Spinal cord (tissue), 10 donors: ENCODE measurements around the gene IGFL1. TPM values are rescaled to one million over a fixed set of nuclear protein-coding genes. Genes with fewer than 3 reads are reported as not detected.
"Not testable (repeated sequence)": the region's sequence is repeated elsewhere in the genome, so short reads cannot be mapped to it uniquely, and the experiment has no call there.

ENCODE experiments used
- DNase-seq, 6 donors: peaks; one replicate each; pipeline versions ENCODE4 v3.0.0 to v3.0.0-alpha.2; 2013 to 2015; ENCODE audit warnings: low spot score in 6 of 6, low read depth in 4 of 6
- H3K27ac ChIP-seq: one replicate; pipeline ENCODE4 v1.5.1; 2013; ENCODE audit warnings: low read depth, low read length, control low read depth
- H3K27me3 ChIP-seq: one replicate; pipeline ENCODE4 v1.6.1; 2013; ENCODE audit warnings: low read length; ENCODE audit not compliant: control insufficient read depth, insufficient read depth
- H3K36me3 ChIP-seq: one replicate; pipeline ENCODE4 v1.6.1; 2013; ENCODE audit warnings: low read length; ENCODE audit not compliant: control insufficient read depth, insufficient read depth
- H3K4me1 ChIP-seq: one replicate; pipeline ENCODE4 v1.6.1; 2013; ENCODE audit warnings: low read length; ENCODE audit not compliant: control insufficient read depth, insufficient read depth
- H3K4me3 ChIP-seq: one replicate; pipeline ENCODE4 v1.5.1; 2013; ENCODE audit warnings: low read depth, low read length, control low read depth
- H3K9me3 ChIP-seq: one replicate; pipeline ENCODE4 v1.6.1; 2013; ENCODE audit warnings: low read length; ENCODE audit not compliant: control insufficient read depth, insufficient read depth
- WGBS: methylation state at CpG from one replicate; pipeline ENCODE4 v1.1.5; 2013; ENCODE audit warnings: missing lambda C conversion rate; ENCODE audit not compliant: insufficient coverage; 5-methylcytosine and 5-hydroxymethylcytosine counted together
- polyA plus RNA-seq, 2 donors: library from polyadenylated mRNA; unstranded; fragments of 120-200 nt; gene quantifications; one replicate each; pipeline ENCODE4 v1.2.1, GENCODE V29; 2013; ENCODE audit not compliant: insufficient read length in 2 of 2
- total RNA-seq, 2 donors: library from RNA; depleted of rRNA in 1 of 2; stranded (reverse); fragments of 120-200 nt in 1 of 2; fragments of >200 nt in 1 of 2; gene quantifications; one replicate each; pipeline versions ENCODE4 v1.2.3 to v1.2.4, GENCODE V29; 2013 to 2014
- donor health status: healthy.

IGFL1 gene
- total and polyA plus RNA-seq, 4 donors = not detected

GRCh38 chr19:46201454-46202310, 27.9 kb upstream of the IGFL1 start:
- Histone ChIP-seq H3K9me3 (no peaks in the 10 kb centered on the region), H3K4me1 (no peaks in the 10 kb centered on the region), H3K27me3 (no peaks in the 10 kb centered on the region), H3K27ac (no peak overlapping the region), H3K36me3 (peaks cover 5% of the 10 kb centered on the region), H3K4me3 (no peak overlapping the region)
- DNase-seq = peak in 1 of 6 donors; percentile 32
- WGBS = 60% methylated on average over 16 of the region's 16 CpGs

GRCh38 chr19:46202426-46202825, 27.1 kb upstream of the IGFL1 start:
- H3K36me3 ChIP-seq = peaks cover 2% of the 10 kb centered on the region
- H3K4me3 ChIP-seq = no peak overlapping the region
- 70% methylated on average over 3 of the region's 4 CpGs for WGBS
- H3K4me1 ChIP-seq = no peaks in the 10 kb centered on the region
- no peaks in the 10 kb centered on the region for H3K27me3 ChIP-seq
- H3K27ac ChIP-seq = no peak overlapping the region
- no peak for DNase-seq
- no peaks in the 10 kb centered on the region for H3K9me3 ChIP-seq

GRCh38 chr19:46202872-46203860, 26.4 kb upstream of the IGFL1 start:
- no peak overlapping the region for H3K4me3 ChIP-seq
- no peaks in the 10 kb centered on the region for H3K4me1 ChIP-seq
- H3K36me3 ChIP-seq = peaks cover 2% of the 10 kb centered on the region
- H3K27ac ChIP-seq = no peak overlapping the region
- no peaks in the 10 kb centered on the region for H3K27me3 ChIP-seq
- H3K9me3 ChIP-seq = no peaks in the 10 kb centered on the region
- no peak for DNase-seq
- 81% methylated on average over 6 of the region's 8 CpGs for WGBS

- WGBS = 82% methylated on average over 5 of the region's 5 CpGs
- Histone ChIP-seq H3K36me3 (peaks cover 2% of the 10 kb centered on the region), H3K27me3 (no peaks in the 10 kb centered on the region), H3K4me1 (no peaks in the 10 kb centered on the region), H3K4me3 (no peak overlapping the region), H3K9me3 (no peaks in the 10 kb centered on the region), H3K27ac (no peak overlapping the region)
- DNase-seq = no peak
These were observed 25.5 kb upstream of the IGFL1 start for GRCh38 chr19:46204008-46204407.

- no peaks in the 10 kb centered on the region for H3K4me1 ChIP-seq
- no peaks in the 10 kb centered on the region for H3K9me3 ChIP-seq
- no peak overlapping the region for H3K27ac ChIP-seq
- 80% methylated on average over 4 of the region's 6 CpGs for WGBS
- H3K4me3 ChIP-seq = no peak overlapping the region
- H3K27me3 ChIP-seq = no peaks in the 10 kb centered on the region
- peaks cover 2% of the 10 kb centered on the region for H3K36me3 ChIP-seq
- DNase-seq = no peak
These were observed 24.2 kb upstream of the IGFL1 start for GRCh38 chr19:46205183-46205984.

- DNase-seq = no peak
- WGBS = 61% methylated on average over 2 of the region's 5 CpGs
- Histone ChIP-seq H3K27me3 (no peaks in the 10 kb centered on the region), H3K36me3 (peaks cover 2% of the 10 kb centered on the region), H3K4me1 (no peaks in the 10 kb centered on the region), H3K9me3 (no peaks in the 10 kb centered on the region), H3K4me3 (no peak overlapping the region), H3K27ac (no peak overlapping the region)
These were observed 23.4 kb upstream of the IGFL1 start for GRCh38 chr19:46206176-46206575.

- Histone ChIP-seq H3K4me3 (no peak overlapping the region), H3K36me3 (peaks cover 2% of the 10 kb centered on the region), H3K27me3 (no peaks in the 10 kb centered on the region), H3K27ac (no peak overlapping the region), H3K9me3 (no peaks in the 10 kb centered on the region), H3K4me1 (peaks cover 3% of the 10 kb centered on the region)
- WGBS = 69% methylated on average over 2 of the region's 3 CpGs
- no peak for DNase-seq
These were observed 22.9 kb upstream of the IGFL1 start for GRCh38 chr19:46206682-46207081.

GRCh38 chr19:46207858-46208257, 21.7 kb upstream of the IGFL1 start:
- not testable (repeated sequence) for H3K4me1 ChIP-seq, H3K9me3 ChIP-seq, H3K27ac ChIP-seq, H3K27me3 ChIP-seq, DNase-seq, H3K36me3 ChIP-seq, H3K4me3 ChIP-seq
- 80% methylated on average over 1 of the region's 8 CpGs for WGBS

GRCh38 chr19:46209051-46209450, 20.5 kb upstream of the IGFL1 start:
- Histone ChIP-seq H3K4me3 (no peak overlapping the region), H3K36me3 (peaks cover 2% of the 10 kb centered on the region), H3K4me1 (peaks cover 4% of the 10 kb centered on the region), H3K27me3 (no peaks in the 10 kb centered on the region), H3K27ac (no peak overlapping the region), H3K9me3 (no peaks in the 10 kb centered on the region)
- DNase-seq = no peak
- 51% methylated on average over 2 of the region's 3 CpGs for WGBS
